Calu3 (cell line): Measurements from ENCODE around the gene ATP1A3. TPM values are rescaled to one million over a fixed set of nuclear protein-coding genes. Genes with fewer than 3 reads are reported as not detected.
A peak's percentile ranks its signal among the peaks of the same experiment; 100 is the strongest.

ENCODE experiments used
- BruUV-seq: library from RNA; stranded (reverse); fragments of 400-500 nt; replicated peaks from 2 replicates; lab custom pipeline; 2021; lab: Mats Ljungman, UMichigan
- CTCF ChIA-PET: fragments of 300-600 bp; sonication (Branson Sonifier 250); formaldehyde crosslinking; loops from one replicate; lab custom pipeline; 2022; ENCODE audit warnings: antibody characterized with exemption; lab: Charles Lee
- DNase-seq: peaks from one replicate; pipeline ENCODE4 v3.0.0; 2022
- H3K27ac Mint-ChIP-seq: one replicate; pipeline ENCODE4 v1.8.0; 2022; ENCODE audit warnings: mixed read lengths; ENCODE audit not compliant: unreplicated experiment
- H3K27me3 Mint-ChIP-seq: one replicate; pipeline ENCODE4 v1.8.0; 2022; ENCODE audit warnings: mixed read lengths; ENCODE audit not compliant: unreplicated experiment
- H3K36me3 Mint-ChIP-seq: one replicate; pipeline ENCODE4 v1.8.0; 2022; ENCODE audit warnings: mild to moderate bottlenecking, moderate library complexity, mixed read lengths; ENCODE audit not compliant: insufficient read depth, unreplicated experiment
- H3K4me1 Mint-ChIP-seq: one replicate; pipeline ENCODE4 v1.8.0; 2022; ENCODE audit warnings: mild to moderate bottlenecking, low read depth, mixed read lengths; ENCODE audit not compliant: unreplicated experiment
- H3K4me3 Mint-ChIP-seq: one replicate; pipeline ENCODE4 v1.8.0; 2022; ENCODE audit warnings: mild to moderate bottlenecking, low read depth, moderate library complexity, mixed read lengths; ENCODE audit not compliant: unreplicated experiment
- H3K9me3 Mint-ChIP-seq: one replicate; pipeline ENCODE4 v1.8.0; 2022; ENCODE audit warnings: low read depth, mixed read lengths; ENCODE audit not compliant: unreplicated experiment
- CTCF ChIP-seq: fragments of 200-600 bp; IDR thresholded peaks from one replicate; pipeline ENCODE4 v1.8.0; 2022; ENCODE audit warnings: antibody characterized with exemption; ENCODE audit not compliant: unreplicated experiment
- intact Hi-C: fragments of 100-400 bp; cut with micrococcal nuclease; formaldehyde crosslinking; loops from one replicate; pipeline ENCODE4 v1.10.0; 2022; ENCODE audit not compliant: unreplicated experiment
- total RNA-seq: library from RNA; stranded (reverse); gene quantifications from 2 replicates; pipeline ENCODE4 v1.2.3, GENCODE V29; 2022

ATP1A3 gene
- total RNA-seq, 1 experiment from 2014 or later = 1.7 TPM

- no peak overlapping the region for H3K4me3 Mint-ChIP-seq
- peaks cover 5% of the 10 kb centered on the region for H3K36me3 Mint-ChIP-seq
- no peak overlapping the region for H3K27ac Mint-ChIP-seq
- intact Hi-C loops = loop anchor here (5.0 kb wide), 1 partner anchor 35 kb away; no protein-coding TSS in a partner anchor
- H3K4me1 Mint-ChIP-seq = peaks cover 20% of the 10 kb centered on the region
- CTCF ChIA-PET = interaction anchor here (0.8 kb wide), 1 partner anchor 44 kb away, joined by 3 read pairs; the partner anchor contains the start of gene ZNF574
- DNase-seq = peak; percentile 28
- no TSS peak for BruUV-seq
- no peak for TF ChIP-seq CTCF
- peaks cover 29% of the 10 kb centered on the region for H3K27me3 Mint-ChIP-seq
- no peaks in the 10 kb centered on the region for H3K9me3 Mint-ChIP-seq
These were observed 38.4 kb upstream of the ATP1A3 start for GRCh38 chr19:42032431-42032830.

- Mint-ChIP-seq H3K27ac (no peak overlapping the region), H3K9me3 (no peaks in the 10 kb centered on the region), H3K27me3 (peaks cover 43% of the 10 kb centered on the region), H3K4me1 (peaks cover 20% of the 10 kb centered on the region), H3K36me3 (peaks cover 5% of the 10 kb centered on the region), H3K4me3 (no peak overlapping the region)
- BruUV-seq = no TSS peak
- DNase-seq = no peak
- TF ChIP-seq CTCF = no peak
- CTCF ChIA-PET = interaction anchor here (0.7 kb wide), 1 partner anchor 58 kb away, joined by 3 read pairs; no protein-coding TSS in a partner anchor
- intact Hi-C loops = loop anchor here (5.0 kb wide), 1 partner anchor 34 kb away; no protein-coding TSS in a partner anchor
These were observed 36.8 kb upstream of the ATP1A3 start for GRCh38 chr19:42030645-42031440.

- H3K36me3 Mint-ChIP-seq = no peaks in the 10 kb centered on the region
- BruUV-seq = no TSS peak
- H3K27me3 Mint-ChIP-seq = peaks cover 54% of the 10 kb centered on the region
- CTCF ChIA-PET = interaction anchor here (0.6 kb wide), 1 partner anchor 149 kb away, joined by 4 read pairs; no protein-coding TSS in a partner anchor
- H3K27ac Mint-ChIP-seq = no peak overlapping the region
- peak; percentile 36 for DNase-seq
- peaks cover 11% of the 10 kb centered on the region for H3K4me1 Mint-ChIP-seq
- TF ChIP-seq CTCF = peak; percentile 34
- no peak overlapping the region for H3K4me3 Mint-ChIP-seq
- intact Hi-C loops = no loop called here
- no peaks in the 10 kb centered on the region for H3K9me3 Mint-ChIP-seq
These were observed 34.5 kb upstream of the ATP1A3 start for GRCh38 chr19:42028304-42029216.

- Mint-ChIP-seq H3K4me3 (no peak overlapping the region), H3K27ac (no peak overlapping the region)
These were observed 30.6 kb upstream of the ATP1A3 start for GRCh38 chr19:42024622-42025111.

More at GRCh38 chr19:42024622-42025111, 30.6 kb upstream of the ATP1A3 start:
- Mint-ChIP-seq H3K36me3 (no peaks in the 10 kb centered on the region), H3K27me3 (peaks cover 92% of the 10 kb centered on the region), H3K9me3 (no peaks in the 10 kb centered on the region), H3K4me1 (no peaks in the 10 kb centered on the region)
- intact Hi-C loops = no loop called here
- no peak for TF ChIP-seq CTCF
- CTCF ChIA-PET = interaction anchor here (0.7 kb wide), 1 partner anchor 10 kb away, joined by 3 read pairs; no protein-coding TSS in a partner anchor
- BruUV-seq = no TSS peak
- no peak for DNase-seq
